NB4 (cell line): Measurements from ENCODE around the gene COL23A1.

Experiments
- DNase-seq: peaks from one replicate; pipeline ENCODE4 v3.0.0; 2010; ENCODE audit warnings: low read depth
- H3K4me3 ChIP-seq: one replicate; pipeline ENCODE4 v1.5.1; 2011; ENCODE audit warnings: mild to moderate bottlenecking, low read depth, low read length, moderate library complexity
- CTCF ChIP-seq: IDR thresholded peaks from one replicate; pipeline ENCODE4 v1.5.1; 2012; ENCODE audit warnings: low read depth, low read length
- MAX ChIP-seq: IDR thresholded peaks from 2 replicates; pipeline ENCODE4 v1.6.1; 2011; ENCODE audit warnings: low read depth, low read length
- MYC ChIP-seq: IDR thresholded peaks from 2 replicates; pipeline ENCODE4 v1.6.1; 2011; ENCODE audit warnings: low read depth, low read length
- POLR2A ChIP-seq: IDR thresholded peaks from 2 replicates; pipeline ENCODE4 v1.6.1; 2011; ENCODE audit warnings: mild to moderate bottlenecking; ENCODE audit not compliant: insufficient read length; ENCODE audit errors: extremely low read depth

COL23A1 gene

DNA sequence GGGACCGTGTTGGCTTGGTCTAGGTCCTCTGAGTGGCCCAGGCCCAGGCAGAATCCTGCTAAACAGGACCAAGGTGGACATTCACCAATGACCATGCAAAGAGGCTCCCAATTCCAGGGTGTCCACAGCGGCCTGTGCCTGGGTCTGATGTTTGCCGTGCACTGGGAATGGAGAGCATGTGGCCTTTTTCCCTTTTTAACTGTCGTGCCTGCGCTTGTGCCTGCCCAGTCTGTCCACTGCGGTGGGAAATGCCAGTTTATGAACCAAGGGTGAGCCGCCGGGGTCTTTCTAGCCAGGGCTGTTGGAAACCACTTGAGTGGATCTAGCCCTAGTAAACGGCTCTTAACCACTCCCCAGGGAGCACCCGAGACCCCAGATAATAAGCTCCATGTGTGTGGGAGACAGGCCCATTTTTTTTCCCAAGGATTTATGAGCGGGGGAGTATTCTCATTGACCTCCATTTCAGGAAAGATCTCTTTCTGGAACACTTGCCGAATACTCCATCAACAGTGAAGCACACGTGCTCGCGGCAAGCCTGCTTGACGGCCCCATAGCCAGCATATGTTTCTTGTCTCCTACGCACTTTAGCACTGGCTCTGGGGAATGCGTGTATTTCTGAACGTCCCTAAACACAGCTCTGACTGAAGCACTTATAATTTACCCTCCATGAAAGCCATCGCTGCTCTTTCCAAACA, 264.4 kb downstream of the COL23A1 start:
- TF ChIP-seq MYC (no peak), CTCF (no peak), POLR2A (no peak), MAX (no peak)
- no peak overlapping the region for H3K4me3 ChIP-seq
- no peak for DNase-seq

DNA sequence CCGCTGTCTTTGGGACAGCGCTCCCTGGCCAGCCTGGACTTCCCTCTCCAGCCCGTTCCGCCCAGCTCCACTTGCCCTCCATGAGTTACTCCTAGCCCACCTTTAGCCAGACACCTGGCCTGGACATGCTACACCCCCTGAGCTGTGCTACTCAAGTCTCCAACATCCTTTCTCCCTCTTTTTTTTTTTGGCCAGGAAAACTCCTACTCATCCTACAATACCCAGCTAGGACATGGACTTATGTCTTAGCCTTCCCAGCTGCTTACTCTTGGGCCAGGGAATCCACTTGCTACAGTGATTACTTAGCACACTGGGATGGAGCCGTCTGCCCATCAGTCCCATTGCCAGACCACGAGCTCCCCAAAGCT, 264.9 kb downstream of the COL23A1 start:
- H3K4me3 ChIP-seq: no peak overlapping the region
- TF ChIP-seq POLR2A: no peak
- TF ChIP-seq MAX: no peak
- TF ChIP-seq MYC: no peak
- TF ChIP-seq CTCF: no peak
- no peak for DNase-seq

GRCh38 chr5:178324481-178325310, 265.5 kb downstream of the COL23A1 start:
- TF ChIP-seq POLR2A (no peak), CTCF (no peak), MAX (no peak), MYC (no peak)
- no peak overlapping the region for H3K4me3 ChIP-seq
- DNase-seq: peak; percentile 51

- no peak for TF ChIP-seq POLR2A
- TF ChIP-seq CTCF: no peak
- TF ChIP-seq MYC: no peak
- no peak for TF ChIP-seq MAX
- no peak overlapping the region for H3K4me3 ChIP-seq
- no peak for DNase-seq
Measured at GRCh38 chr5:178323961-178324360, 266.2 kb downstream of the COL23A1 start.

- no peak for TF ChIP-seq POLR2A
- TF ChIP-seq MAX: no peak
- TF ChIP-seq MYC: no peak
- no peak for TF ChIP-seq CTCF
- DNase-seq: no peak
- no peak overlapping the region for H3K4me3 ChIP-seq
Measured at GRCh38 chr5:178323541-178323865, 266.7 kb downstream of the COL23A1 start.
